ENCODE data around the gene RBPJL.

GRCh38 chr20:45257161-45257560 lies 49.5 kb upstream of the RBPJL start:
- TF ChIP-seq, protein P1, sequence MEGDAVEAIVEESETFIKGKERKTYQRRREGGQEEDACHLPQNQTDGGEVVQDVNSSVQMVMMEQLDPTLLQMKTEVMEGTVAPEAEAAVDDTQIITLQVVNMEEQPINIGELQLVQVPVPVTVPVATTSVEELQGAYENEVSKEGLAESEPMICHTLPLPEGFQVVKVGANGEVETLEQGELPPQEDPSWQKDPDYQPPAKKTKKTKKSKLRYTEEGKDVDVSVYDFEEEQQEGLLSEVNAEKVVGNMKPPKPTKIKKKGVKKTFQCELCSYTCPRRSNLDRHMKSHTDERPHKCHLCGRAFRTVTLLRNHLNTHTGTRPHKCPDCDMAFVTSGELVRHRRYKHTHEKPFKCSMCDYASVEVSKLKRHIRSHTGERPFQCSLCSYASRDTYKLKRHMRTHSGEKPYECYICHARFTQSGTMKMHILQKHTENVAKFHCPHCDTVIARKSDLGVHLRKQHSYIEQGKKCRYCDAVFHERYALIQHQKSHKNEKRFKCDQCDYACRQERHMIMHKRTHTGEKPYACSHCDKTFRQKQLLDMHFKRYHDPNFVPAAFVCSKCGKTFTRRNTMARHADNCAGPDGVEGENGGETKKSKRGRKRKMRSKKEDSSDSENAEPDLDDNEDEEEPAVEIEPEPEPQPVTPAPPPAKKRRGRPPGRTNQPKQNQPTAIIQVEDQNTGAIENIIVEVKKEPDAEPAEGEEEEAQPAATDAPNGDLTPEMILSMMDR (IDR thresholded peaks at IDR 0.05) = no peak
- no peak for TF ChIP-seq POLR2A (IDR thresholded peaks at IDR 0.05)

All from thyroid gland (tissue), 4 donors.